Measurements from ENCODE around the gene PDE6G. TPM values are rescaled to one million over a fixed set of nuclear protein-coding genes. Genes with fewer than 3 reads are reported as not detected.

PDE6G gene
- total and polyA plus RNA-seq, 2 of the 13 experiments (the other 11 are each of a cell fraction or from before 2014, with no cell fraction given), result 1.4 to 6.7 TPM

DNA sequence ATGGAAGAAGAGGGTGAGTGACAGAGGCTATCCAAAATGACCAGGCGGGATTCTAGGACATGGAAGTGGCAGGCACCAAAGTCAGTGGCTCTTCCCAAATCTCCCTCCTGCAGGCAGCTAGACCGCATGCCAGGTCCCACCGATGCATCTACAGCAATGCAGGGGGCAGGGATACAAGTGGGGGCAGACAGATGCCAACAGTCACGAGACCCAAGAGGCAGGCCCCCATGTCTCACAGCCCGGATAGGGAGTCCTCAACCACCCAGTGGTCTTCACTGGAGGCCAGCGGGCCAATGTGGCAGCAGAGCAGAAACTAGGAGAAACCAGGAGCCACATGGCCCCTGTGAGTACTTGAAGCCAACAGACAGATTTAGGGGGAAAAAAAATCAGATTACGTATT lies 39.5 kb downstream of the PDE6G start:
- Histone ChIP-seq H3K4me1 (ENCODE audit: insufficient read depth, low read length) (peaks cover 15% of the 10 kb centered on the region), H3K79me2 (ENCODE audit: insufficient read depth, low read length) (peaks cover 27% of the 10 kb centered on the region), H3K36me3 (replicated peaks in 1 of 2; ENCODE audit: control insufficient read depth in 1 of 2, insufficient read depth in 2 of 2, low read length in 2 of 2) (peaks cover 47 to 70% of the 10 kb centered on the region in 2 experiments), H3K4me2 (ENCODE audit: low read depth, low read length) (no peak overlapping the region), H3K27me3 (ENCODE audit: control insufficient read depth in 1 of 2, insufficient read depth in 2 of 2, low read length in 2 of 2) (no peaks in the 10 kb centered on the region), H3K9me3 (ENCODE audit: low read length) (no peaks in the 10 kb centered on the region), H3K9ac (ENCODE audit: insufficient read depth, low read depth, low read length) (no peak overlapping the region), H3K4me3 (replicated peaks in 1 of 3; ENCODE audit: insufficient read depth in 1 of 3, low read depth in 2 of 3, low read length in 3 of 3) (no peak overlapping the region), H2AFZ (ENCODE audit: low read length) (no peak overlapping the region), H4K20me1 (ENCODE audit: insufficient read depth, low read length) (peaks cover 14% of the 10 kb centered on the region; the same call in 1 of the 2 replicates), H3K27ac (ENCODE audit: extremely low read length, insufficient read depth, low read length) (no peak overlapping the region)
- in situ Hi-C loops (cut with HindIII; ENCODE audit: extremely low pct_ligation_motif_present, low pct_unique_long_range_greater_than_20kb), result no loop called here
- DNase-seq (ENCODE audit: low spot score) (no peak), FAIRE-seq (no peak), ATAC-seq (no peak)
- no TSS peak for BruUV-seq (replicated peaks)
- TF ChIP-seq, protein P1, sequence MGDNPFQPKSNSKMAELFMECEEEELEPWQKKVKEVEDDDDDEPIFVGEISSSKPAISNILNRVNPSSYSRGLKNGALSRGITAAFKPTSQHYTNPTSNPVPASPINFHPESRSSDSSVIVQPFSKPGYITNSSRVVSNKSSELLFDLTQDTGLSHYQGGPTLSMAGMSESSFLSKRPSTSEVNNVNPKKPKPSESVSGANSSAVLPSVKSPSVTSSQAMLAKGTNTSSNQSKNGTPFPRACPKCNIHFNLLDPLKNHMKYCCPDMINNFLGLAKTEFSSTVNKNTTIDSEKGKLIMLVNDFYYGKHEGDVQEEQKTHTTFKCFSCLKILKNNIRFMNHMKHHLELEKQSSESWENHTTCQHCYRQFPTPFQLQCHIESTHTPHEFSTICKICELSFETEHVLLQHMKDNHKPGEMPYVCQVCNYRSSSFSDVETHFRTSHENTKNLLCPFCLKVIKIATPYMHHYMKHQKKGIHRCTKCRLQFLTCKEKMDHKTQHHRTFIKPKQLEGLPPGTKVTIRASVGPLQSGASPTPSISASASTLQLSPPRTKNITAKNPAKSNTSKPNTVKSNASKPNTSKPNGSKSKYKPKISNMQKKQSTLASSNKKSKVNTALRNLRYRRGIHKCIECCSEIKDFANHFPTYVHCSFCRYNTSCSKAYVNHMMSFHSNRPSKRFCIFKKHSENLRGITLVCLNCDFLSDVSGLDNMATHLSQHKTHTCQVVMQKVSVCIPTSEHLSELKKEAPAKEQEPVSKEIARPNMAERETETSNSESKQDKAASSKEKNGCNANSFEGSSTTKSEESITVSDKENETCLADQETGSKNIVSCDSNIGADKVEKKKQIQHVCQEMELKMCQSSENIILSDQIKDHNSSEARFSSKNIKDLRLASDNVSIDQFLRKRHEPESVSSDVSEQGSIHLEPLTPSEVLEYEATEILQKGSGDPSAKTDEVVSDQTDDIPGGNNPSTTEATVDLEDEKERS (CRISPR knock-in tag; IDR thresholded peaks at IDR 0.05), result no peak
- TF ChIP-seq GFI1 (CRISPR knock-in tag; IDR thresholded peaks at IDR 0.05; ENCODE audit: borderline replicate concordance) (no peak), ZNF143 (CRISPR knock-in tag; IDR thresholded peaks at IDR 0.05) (no peak), TCF7L2 (IDR thresholded peaks at IDR 0.05; ENCODE audit: low read depth, low read length) (no peak), TMF1 (CRISPR knock-in tag; IDR thresholded peaks at IDR 0.05; ENCODE audit: low read depth) (no peak), ZNF552 (CRISPR knock-in tag; IDR thresholded peaks at IDR 0.05; ENCODE audit: borderline replicate concordance) (no peak), NKX3-1 (CRISPR knock-in tag; IDR thresholded peaks at IDR 0.05) (no peak), ATF7 (IDR thresholded peaks at IDR 0.05) (no peak), ATF7 (CRISPR knock-in tag; IDR thresholded peaks at IDR 0.05) (no peak), ELF1 (CRISPR knock-in tag; IDR thresholded peaks at IDR 0.05) (no peak)
- POLR2A ChIA-PET, result no interaction called here
- intact Hi-C loops (cut with micrococcal nuclease; ENCODE audit: unreplicated experiment), result no loop called here
- 45% methylated on average over 5 of the region's 7 CpGs for WGBS (ENCODE audit: low lambda C conversion rate)
- CTCF ChIA-PET (ENCODE audit: low intra/inter-chr PET ratio, low total read pairs), result no interaction called here
